Peyer's patch (tissue), 4 donors: ENCODE results near the gene ADGRL3. TPM values are rescaled to one million over a fixed set of nuclear protein-coding genes. Genes with fewer than 3 reads are reported as not detected.
A peak's percentile ranks its signal among the peaks of the same experiment; 100 is the strongest.

Experiments
- DNase-seq, 3 donors: peaks; one replicate each; pipeline ENCODE4 v3.0.0-alpha.2; 2017 to 2019
- H3K27ac ChIP-seq, 4 donors: fragments of 200-600 bp; sonication (generic); one replicate each; pipeline ENCODE4 v1.5.1; 2016 to 2019
- H3K27me3 ChIP-seq, 2 donors: fragments of 200-600 bp; sonication (generic); one replicate each; pipeline ENCODE4 v1.5.1; 2019
- H3K36me3 ChIP-seq, 3 donors: fragments of 200-600 bp; sonication (generic); one replicate each; pipeline ENCODE4 v1.5.1; 2016 to 2019
- H3K4me1 ChIP-seq, 4 donors: fragments of 200-600 bp; sonication (generic); one replicate each; pipeline ENCODE4 v1.5.1; 2016 to 2019
- H3K4me3 ChIP-seq, 4 donors: fragments of 200-600 bp; sonication (generic); 1 replicate in 3 of 4; 2 replicates in 1 of 4; pipeline ENCODE4 v1.5.1; 2016 to 2019; ENCODE audit warnings: mild to moderate bottlenecking in 1 of 4
- H3K9me3 ChIP-seq, 4 donors: fragments of 200-600 bp; sonication (generic); one replicate each; pipeline ENCODE4 v1.5.1; 2016 to 2019; ENCODE audit warnings: mild to moderate bottlenecking in 1 of 4
- CTCF ChIP-seq, 6 experiments: fragments of 450-650 bp in 4 of 6; fragments of 200-600 bp in 2 of 6; sonication (generic) in 1 of 6; IDR thresholded peaks; one replicate each; pipeline ENCODE4 v1.5.1; 2017 to 2019; ENCODE audit warnings: antibody characterized with exemption in 6 of 6, mild to moderate bottlenecking in 3 of 6, moderate library complexity in 1 of 6
- POLR2A ChIP-seq, 2 donors: fragments of 450-650 bp; IDR thresholded peaks; one replicate each; pipeline ENCODE4 v1.5.1; 2017; ENCODE audit warnings: antibody characterized with exemption in 2 of 2, mild to moderate bottlenecking in 2 of 2, moderate library complexity in 2 of 2
- total RNA-seq, 4 donors: library from RNA; depleted of rRNA; stranded (reverse); fragments of >200 nt; gene quantifications; one replicate each; pipeline ENCODE4 v1.1.0, GENCODE V29; 2016

ADGRL3 gene
- total RNA-seq, 4 donors from 2014 or later: 3.7 to 39.6 (median 9.1) TPM

- Histone ChIP-seq H3K4me3 (no peak overlapping the region), H3K9me3 (no peaks in the 10 kb centered on the region)
- TF ChIP-seq POLR2A (IDR thresholded peaks at IDR 0.05): no peak
- no peak for TF ChIP-seq CTCF (IDR thresholded peaks at IDR 0.05)
Observed at GRCh38 chr4:61531188-61531587, 331.1 kb downstream of the ADGRL3 start.

GRCh38 chr4:61532336-61533000 is 332.3 kb downstream of the ADGRL3 start:
- Histone ChIP-seq H3K4me3 (no peak overlapping the region), H3K27ac (peak overlapping the region in 1 of 4 donors; percentile 9), H3K9me3 (no peaks in the 10 kb centered on the region), H3K36me3 (no peaks in the 10 kb centered on the region), H3K27me3 (no peaks in the 10 kb centered on the region), H3K4me1 (no peaks in the 10 kb centered on the region)
- no peak for TF ChIP-seq CTCF (IDR thresholded peaks at IDR 0.05)
- TF ChIP-seq POLR2A (IDR thresholded peaks at IDR 0.05): no peak
- no peak for DNase-seq

More at GRCh38 chr4:61531188-61531587, 331.1 kb downstream of the ADGRL3 start:
- no peak for DNase-seq
- Histone ChIP-seq H3K36me3 (no peaks in the 10 kb centered on the region), H3K27me3 (no peaks in the 10 kb centered on the region), H3K4me1 (no peaks in the 10 kb centered on the region), H3K27ac (no peak overlapping the region)

GRCh38 chr4:61533140-61533539 is 333.0 kb downstream of the ADGRL3 start:
- Histone ChIP-seq H3K36me3 (no peaks in the 10 kb centered on the region), H3K4me3 (no peak overlapping the region), H3K4me1 (no peaks in the 10 kb centered on the region), H3K27ac (no peak overlapping the region), H3K27me3 (no peaks in the 10 kb centered on the region), H3K9me3 (no peaks in the 10 kb centered on the region)
- no peak for DNase-seq
- TF ChIP-seq CTCF (IDR thresholded peaks at IDR 0.05) (no peak), POLR2A (IDR thresholded peaks at IDR 0.05) (no peak)

GRCh38 chr4:61540944-61541343 is 340.8 kb downstream of the ADGRL3 start:
- Histone ChIP-seq H3K4me3 (no peak overlapping the region), H3K36me3 (no peaks in the 10 kb centered on the region), H3K27me3 (no peaks in the 10 kb centered on the region), H3K4me1 (peaks cover 0 to 7% (median 0%) of the 10 kb centered on the region in 4 donors), H3K9me3 (no peaks in the 10 kb centered on the region), H3K27ac (no peak overlapping the region)
- DNase-seq: peak in 2 of 3 donors; percentile 76 to 89
- no peak for TF ChIP-seq POLR2A (IDR thresholded peaks at IDR 0.05)
- TF ChIP-seq CTCF (IDR thresholded peaks at IDR 0.05): peak in 3 of 6 experiments; percentile 58 to 66 (median 59)

- Histone ChIP-seq H3K9me3 (no peaks in the 10 kb centered on the region), H3K4me1 (peaks cover 0 to 7% (median 0%) of the 10 kb centered on the region in 4 donors), H3K4me3 (no peak overlapping the region), H3K36me3 (no peaks in the 10 kb centered on the region), H3K27ac (peak overlapping the region in 1 of 4 donors; percentile 59), H3K27me3 (no peaks in the 10 kb centered on the region)
- TF ChIP-seq CTCF (IDR thresholded peaks at IDR 0.05) (peak in 1 of 6 experiments; percentile 26), POLR2A (IDR thresholded peaks at IDR 0.05) (no peak)
- no peak for DNase-seq
Observed at GRCh38 chr4:61541459-61541858, 341.3 kb downstream of the ADGRL3 start.
